HepG2 (cell line): ENCODE data around the gene RNF182.

ENCODE experiments used
- LCORL ChIP-seq, 2 experiments: fragments of 450-650 bp in 1 of 2; sonication (generic) in 1 of 2; formaldehyde crosslinking in 1 of 2; IDR thresholded peaks; 2 replicates each; pipeline versions ENCODE4 v1.5.0 to v1.6.1; 2017 to 2020; ENCODE audit warnings: antibody characterized with exemption in 1 of 2, missing genetic modification reagents in 1 of 2
- NCOA1 ChIP-seq: sonication (generic); formaldehyde crosslinking; IDR thresholded peaks from 2 replicates; pipeline ENCODE4 v1.9.0; 2021; ENCODE audit warnings: missing genetic modification reagents
- NFYC ChIP-seq: IDR thresholded peaks from 2 replicates; pipeline ENCODE4 v1.6.1; 2016; ENCODE audit warnings: missing genetic modification reagents, missing compliant biosample characterization
- ZNF274 ChIP-seq: sonication (generic); formaldehyde crosslinking; IDR thresholded peaks from 2 replicates; pipeline ENCODE4 v1.5.1; 2020; ENCODE audit warnings: mild to moderate bottlenecking, missing genetic modification reagents
- TF ChIP-seq, protein P1 (sequence below), 2 experiments: sonication (generic) in 1 of 2; formaldehyde crosslinking in 1 of 2; IDR thresholded peaks; 2 replicates each; pipeline versions ENCODE4 v1.5.1 to v1.6.1; 2011 to 2020; ENCODE audit warnings: borderline replicate concordance in 1 of 2, low read depth in 1 of 2, low read length in 1 of 2, mild to moderate bottlenecking in 1 of 2, missing genetic modification reagents in 1 of 2, moderate library complexity in 1 of 2

DNA sequence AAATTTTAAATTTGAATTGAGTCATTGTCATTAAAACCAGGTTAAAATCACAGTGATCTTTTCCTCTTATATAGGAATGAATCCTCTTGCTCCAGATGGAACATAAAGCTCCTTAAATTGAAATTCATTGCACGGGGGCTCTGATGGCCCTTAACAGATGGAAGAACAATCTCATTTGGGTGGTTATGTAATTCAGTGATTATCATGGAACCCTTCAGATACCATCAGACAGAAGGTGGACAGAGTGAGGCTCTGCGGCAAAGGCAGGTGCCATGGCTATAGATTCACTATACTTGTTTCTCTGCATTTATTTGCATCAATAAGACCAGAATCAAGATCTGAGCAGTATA is 17.8 kb upstream of the RNF182 start:
- TF ChIP-seq ZNF274 (CRISPR knock-in tag) = no peak
- no peak for TF ChIP-seq NCOA1 (CRISPR knock-in tag)
- TF ChIP-seq, protein P1, sequence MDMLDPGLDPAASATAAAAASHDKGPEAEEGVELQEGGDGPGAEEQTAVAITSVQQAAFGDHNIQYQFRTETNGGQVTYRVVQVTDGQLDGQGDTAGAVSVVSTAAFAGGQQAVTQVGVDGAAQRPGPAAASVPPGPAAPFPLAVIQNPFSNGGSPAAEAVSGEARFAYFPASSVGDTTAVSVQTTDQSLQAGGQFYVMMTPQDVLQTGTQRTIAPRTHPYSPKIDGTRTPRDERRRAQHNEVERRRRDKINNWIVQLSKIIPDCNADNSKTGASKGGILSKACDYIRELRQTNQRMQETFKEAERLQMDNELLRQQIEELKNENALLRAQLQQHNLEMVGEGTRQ (IDR thresholded peaks at IDR 0.05; ENCODE audit: low read depth, low read length) = no peak
- TF ChIP-seq, protein P1 (CRISPR knock-in tag; IDR thresholded peaks at IDR 0.05; ENCODE audit: borderline replicate concordance) = no peak
- TF ChIP-seq NFYC = no peak
- no peak for TF ChIP-seq LCORL (IDR thresholded peaks at IDR 0.05)
- no peak for TF ChIP-seq LCORL (CRISPR knock-in tag; IDR thresholded peaks at IDR 0.05)
